GM10248 (cell line): ENCODE results near the gene CCR5AS.

Experiments used
- CTCF ChIA-PET: fragments of 300-600 bp; sonication (Branson Sonifier 250); formaldehyde crosslinking; extraction: SDS; loops from one replicate; lab custom pipeline; 2021; ENCODE audit warnings: antibody characterized with exemption; lab: Yijun Ruan, JAX
- POLR2A ChIA-PET: fragments of 350-650 bp; sonication (Branson Sonifier 250); formaldehyde crosslinking; extraction: SDS; loops from one replicate; lab custom pipeline; 2020; ENCODE audit warnings: antibody characterized with exemption; lab: Yijun Ruan, JAX
- DNase-seq: peaks from one replicate; pipeline ENCODE4 v3.0.0; 2012; ENCODE audit errors: extremely low spot score
- CTCF ChIP-seq: IDR thresholded peaks from 2 replicates; pipeline ENCODE4 v1.5.1; 2012; ENCODE audit warnings: mild to moderate bottlenecking, low read depth; ENCODE audit errors: extremely low read depth, missing control alignments, control extremely low read depth

Gene CCR5AS

DNA sequence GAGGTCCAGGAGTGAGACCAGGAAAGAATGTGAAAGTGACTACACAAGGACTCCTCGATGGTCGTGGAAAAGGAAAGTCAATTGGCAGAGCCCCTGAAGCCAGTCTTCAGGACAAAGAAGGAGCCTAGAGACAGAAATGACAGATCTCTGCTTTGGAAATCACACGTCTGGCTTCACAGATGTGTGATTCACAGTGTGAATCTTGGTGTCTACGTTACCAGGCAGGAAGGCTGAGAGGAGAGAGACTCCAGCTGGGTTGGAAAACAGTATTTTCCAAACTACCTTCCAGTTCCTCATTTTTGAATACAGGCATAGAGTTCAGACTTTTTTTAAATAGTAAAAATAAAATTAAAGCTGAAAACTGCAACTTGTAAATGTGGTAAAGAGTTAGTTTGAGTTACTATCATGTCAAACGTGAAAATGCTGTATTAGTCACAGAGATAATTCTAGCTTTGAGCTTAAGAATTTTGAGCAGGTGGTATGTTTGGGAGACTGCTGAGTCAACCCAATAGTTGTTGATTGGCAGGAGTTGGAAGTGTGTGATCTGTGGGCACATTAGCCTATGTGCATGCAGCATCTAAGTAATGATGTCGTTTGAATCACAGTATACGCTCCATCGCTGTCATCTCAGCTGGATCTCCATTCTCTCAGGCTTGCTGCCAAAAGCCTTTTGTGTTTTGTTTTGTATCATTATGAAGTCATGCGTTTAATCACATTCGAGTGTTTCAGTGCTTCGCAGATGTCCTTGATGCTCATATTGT lies 47.0 kb downstream of the CCR5AS start:
- ChIA-PET CTCF (interaction anchor here (0.9 to 3.4 kb wide), 5 partner anchors 9 to 152 kb away, joined by 3 to 21 read pairs (median 4); partner anchors contain the start of genes CCR1 and CCR5), POLR2A (interaction anchor here (1.0 kb wide), 1 partner anchor 10 kb away, joined by 4 read pairs; no protein-coding TSS in a partner anchor)
- DNase-seq: no peak
- no peak for TF ChIP-seq CTCF

GRCh38 chr3:46358466-46358865 lies 48.4 kb downstream of the CCR5AS start:
- ChIA-PET CTCF (interaction anchor here (3.4 kb wide), 1 partner anchor 11 kb away, joined by 21 read pairs; the partner anchor contains the start of gene CCR5), POLR2A (no interaction called here)
- no peak for DNase-seq
- no peak for TF ChIP-seq CTCF

GRCh38 chr3:46356909-46357308 lies 50.0 kb downstream of the CCR5AS start:
- TF ChIP-seq CTCF: no peak
- DNase-seq: no peak
- CTCF ChIA-PET: no interaction called here
- POLR2A ChIA-PET: no interaction called here

DNA sequence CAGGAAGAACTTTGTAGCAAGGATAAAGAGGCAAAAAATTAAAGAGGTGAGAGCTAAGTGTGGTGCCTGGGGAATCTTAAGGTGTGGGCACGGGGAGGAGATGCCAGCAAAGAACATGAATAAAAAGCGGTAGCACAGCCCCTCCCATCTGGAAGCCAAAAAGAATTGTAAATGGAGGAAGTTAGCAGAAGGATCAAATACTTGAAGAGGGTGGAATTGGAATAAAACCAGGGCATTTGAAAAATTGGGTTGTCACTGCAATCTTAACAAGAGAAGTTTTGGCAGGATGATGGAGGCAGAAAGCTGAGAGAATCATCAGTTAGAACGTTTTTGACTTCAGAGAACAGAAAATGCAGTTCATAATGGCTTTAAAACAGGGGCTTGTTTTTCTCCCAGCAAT lies 50.6 kb downstream of the CCR5AS start:
- ChIA-PET CTCF (no interaction called here), POLR2A (no interaction called here)
- no peak for DNase-seq
- TF ChIP-seq CTCF: no peak

DNA sequence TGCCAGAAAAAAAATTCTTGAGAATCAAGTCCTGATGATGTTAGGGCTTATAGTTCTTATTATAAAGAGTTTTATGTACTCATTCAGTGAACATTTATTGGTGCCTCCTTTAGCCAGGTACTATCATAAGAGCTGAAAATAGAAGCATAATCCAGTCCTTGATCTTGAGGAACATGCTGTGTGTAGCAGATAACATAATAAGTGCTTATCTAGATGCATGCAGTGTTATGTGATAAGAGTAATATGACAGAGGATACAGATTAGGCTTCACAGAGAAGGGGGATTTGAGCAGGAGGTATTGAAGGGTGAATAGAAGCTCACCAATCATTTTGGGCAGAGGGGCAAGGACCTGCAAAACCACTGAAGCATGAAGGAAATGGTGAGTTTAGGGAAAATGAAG lies 51.9 kb downstream of the CCR5AS start:
- CTCF ChIA-PET: interaction anchor here (1.3 kb wide), 1 partner anchor 15 kb away, joined by 8 read pairs; the partner anchor contains the start of gene CCR5
- POLR2A ChIA-PET: no interaction called here
- no peak for TF ChIP-seq CTCF
- no peak for DNase-seq

DNA sequence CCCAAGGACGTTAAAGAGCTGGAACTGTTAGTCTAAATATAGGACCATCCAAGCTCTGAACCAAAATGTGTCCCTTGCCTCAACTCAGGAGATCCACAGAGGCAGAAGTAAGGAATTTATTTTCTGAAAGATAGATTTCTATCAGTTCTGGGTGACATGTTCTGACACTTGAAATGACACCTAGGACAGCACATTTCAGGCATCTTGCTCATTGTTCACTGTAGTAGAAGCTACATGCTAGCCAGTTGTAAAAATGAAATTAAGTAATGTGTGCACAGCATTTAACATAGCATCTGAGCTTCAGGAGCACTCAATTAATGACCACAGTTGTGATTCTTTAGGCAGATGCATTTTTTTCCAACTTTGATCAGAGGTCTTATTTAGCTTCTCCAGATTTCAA lies 52.4 kb downstream of the CCR5AS start:
- CTCF ChIA-PET: interaction anchor here (1.3 kb wide), 1 partner anchor 15 kb away, joined by 8 read pairs; the partner anchor contains the start of gene CCR5
- DNase-seq: no peak
- TF ChIP-seq CTCF: no peak
- POLR2A ChIA-PET: no interaction called here
